Neural cell (in vitro differentiated cells): ENCODE measurements around the gene PRTN3.

Experiments
- EZH2 ChIP-seq: fragments of 200-600, 300-800 bp; shearing (Covaris generic), sonication (generic); IDR thresholded peaks from 2 replicates; pipeline ENCODE4 v1.6.1; 2014; ENCODE audit warnings: antibody characterized with exemption, low read length, borderline replicate concordance, mild to moderate bottlenecking; ENCODE audit not compliant: insufficient read depth, poor library complexity, severe bottlenecking
- POLR2AphosphoS5 ChIP-seq: IDR thresholded peaks from 2 replicates; pipeline ENCODE4 v1.6.1; 2012
- TF ChIP-seq, protein P1 (sequence below): fragments of 450-650 bp; IDR thresholded peaks from 2 replicates; pipeline ENCODE4 v1.5.1; 2014; ENCODE audit warnings: antibody characterized with exemption, mild to moderate bottlenecking, moderate library complexity; ENCODE audit not compliant: poor library complexity, severe bottlenecking

GRCh38 chr19:825897-826644 is 14.7 kb upstream of the PRTN3 start:
- TF ChIP-seq EZH2 (no peak), POLR2AphosphoS5 (no peak)
- TF ChIP-seq, protein P1, sequence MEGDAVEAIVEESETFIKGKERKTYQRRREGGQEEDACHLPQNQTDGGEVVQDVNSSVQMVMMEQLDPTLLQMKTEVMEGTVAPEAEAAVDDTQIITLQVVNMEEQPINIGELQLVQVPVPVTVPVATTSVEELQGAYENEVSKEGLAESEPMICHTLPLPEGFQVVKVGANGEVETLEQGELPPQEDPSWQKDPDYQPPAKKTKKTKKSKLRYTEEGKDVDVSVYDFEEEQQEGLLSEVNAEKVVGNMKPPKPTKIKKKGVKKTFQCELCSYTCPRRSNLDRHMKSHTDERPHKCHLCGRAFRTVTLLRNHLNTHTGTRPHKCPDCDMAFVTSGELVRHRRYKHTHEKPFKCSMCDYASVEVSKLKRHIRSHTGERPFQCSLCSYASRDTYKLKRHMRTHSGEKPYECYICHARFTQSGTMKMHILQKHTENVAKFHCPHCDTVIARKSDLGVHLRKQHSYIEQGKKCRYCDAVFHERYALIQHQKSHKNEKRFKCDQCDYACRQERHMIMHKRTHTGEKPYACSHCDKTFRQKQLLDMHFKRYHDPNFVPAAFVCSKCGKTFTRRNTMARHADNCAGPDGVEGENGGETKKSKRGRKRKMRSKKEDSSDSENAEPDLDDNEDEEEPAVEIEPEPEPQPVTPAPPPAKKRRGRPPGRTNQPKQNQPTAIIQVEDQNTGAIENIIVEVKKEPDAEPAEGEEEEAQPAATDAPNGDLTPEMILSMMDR: no peak
